HG02840 (cell line): Measurements from ENCODE around the gene THRSP.
"Not testable (repeated sequence)": the region's sequence is repeated elsewhere in the genome, so short reads cannot be mapped to it uniquely, and the experiment has no call there.

ENCODE experiments used
- ATAC-seq: cut with Tn5 transposase; IDR thresholded peaks from one replicate; pipeline ENCODE4 v1.9.1; 2021; ENCODE audit warnings: mild to moderate bottlenecking, moderate library complexity, moderate number of reproducible peaks; ENCODE audit not compliant: unreplicated experiment, low FRiP score

THRSP gene

GRCh38 chr11:78063440-78064181 is at the start of gene THRSP:
TSS of gene THRSP (plus strand) at chr11:78063861. CDS start at chr11:78063882, 21 bp downstream.
- ATAC-seq: no peak

- ATAC-seq: not testable (repeated sequence)
These were observed 48.6 kb upstream of the THRSP start for GRCh38 chr11:78014937-78015520.

- ATAC-seq: no peak
These were observed 47.8 kb upstream of the THRSP start for GRCh38 chr11:78015878-78016277.

GRCh38 chr11:78019808-78020207 is 43.9 kb upstream of the THRSP start:
- ATAC-seq: no peak

GRCh38 chr11:78020246-78020645 is 43.4 kb upstream of the THRSP start:
- no peak for ATAC-seq

GRCh38 chr11:78021611-78022010 is 42.0 kb upstream of the THRSP start:
- ATAC-seq: no peak

- ATAC-seq: no peak
These were observed 41.0 kb upstream of the THRSP start, which contains the start of gene KCTD14 for GRCh38 chr11:78022397-78023396. TSS of gene KCTD14 (minus strand) at chr11:78023276. CDS start at chr11:78023249, 27 bp downstream.

GRCh38 chr11:78023426-78023825 is 40.2 kb upstream of the THRSP start:
- no peak for ATAC-seq

GRCh38 chr11:78025378-78025777 is 38.3 kb upstream of the THRSP start:
- no peak for ATAC-seq

- ATAC-seq: no peak
These were observed 35.9 kb upstream of the THRSP start for GRCh38 chr11:78027759-78028158.

- not testable (repeated sequence) for ATAC-seq
These were observed 35.2 kb upstream of the THRSP start for GRCh38 chr11:78028423-78028822.

- no peak for ATAC-seq
These were observed 33.0 kb upstream of the THRSP start for GRCh38 chr11:78030429-78031325.

- ATAC-seq: no peak
These were observed 32.0 kb upstream of the THRSP start for GRCh38 chr11:78031629-78032028.

GRCh38 chr11:78032090-78032489 is 31.6 kb upstream of the THRSP start:
- ATAC-seq: no peak

GRCh38 chr11:78033040-78033439 is 30.6 kb upstream of the THRSP start:
- no peak for ATAC-seq

GRCh38 chr11:78034623-78035022 is 29.0 kb upstream of the THRSP start:
- ATAC-seq: no peak

- no peak for ATAC-seq
These were observed 27.3 kb upstream of the THRSP start for GRCh38 chr11:78036313-78036712.

- ATAC-seq: no peak
These were observed 26.6 kb upstream of the THRSP start for GRCh38 chr11:78037056-78037455.

- ATAC-seq: no peak
These were observed 25.6 kb upstream of the THRSP start for GRCh38 chr11:78037825-78038620.
